CD4-positive, alpha-beta T cell treated with Interferon alpha-2 for 1 hour (primary cell): ENCODE data around the gene OPA3.

Experiments used
- DNase-seq, 2 donors: peaks; one replicate each; pipeline ENCODE4 v3.0.0-alpha.2; 2020 to 2022

Gene OPA3

GRCh38 chr19:45499196-45500180, 85.1 kb downstream of the OPA3 start:
- peak; percentile 72 to 79 for DNase-seq

DNA sequence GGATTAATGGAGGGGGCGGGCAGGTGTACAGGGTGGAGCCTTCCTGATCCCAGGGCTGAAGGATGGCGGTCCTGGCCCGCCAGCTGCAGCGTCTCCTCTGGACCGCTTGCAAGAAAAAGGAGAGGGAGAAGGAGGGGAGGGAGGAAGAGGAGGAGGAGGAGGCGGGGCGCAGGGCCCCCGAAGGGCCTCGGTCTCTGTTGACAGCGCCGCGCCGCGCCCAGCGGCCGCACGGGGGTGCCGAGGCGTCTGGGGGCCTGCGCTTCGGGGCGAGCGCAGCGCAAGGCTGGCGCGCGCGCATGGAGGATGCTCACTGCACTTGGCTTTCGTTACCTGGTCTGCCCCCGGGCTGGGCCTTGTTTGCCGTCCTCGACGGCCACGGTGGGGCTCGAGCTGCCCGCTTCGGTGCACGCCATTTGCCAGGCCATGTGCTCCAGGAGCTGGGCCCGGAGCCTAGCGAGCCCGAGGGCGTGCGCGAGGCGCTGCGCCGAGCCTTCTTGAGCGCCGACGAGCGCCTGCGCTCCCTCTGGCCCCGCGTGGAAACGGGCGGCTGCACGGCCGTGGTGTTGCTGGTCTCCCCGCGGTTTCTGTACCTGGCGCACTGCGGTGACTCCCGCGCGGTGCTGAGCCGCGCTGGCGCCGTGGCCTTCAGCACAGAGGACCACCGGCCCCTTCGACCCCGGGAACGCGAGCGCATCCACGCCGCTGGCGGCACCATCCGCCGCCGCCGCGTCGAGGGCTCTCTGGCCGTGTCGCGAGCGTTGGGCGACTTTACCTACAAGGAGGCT, 86.0 kb downstream of the OPA3 start, which contains the start of gene PPM1N:
Gene PPM1N (plus strand): TSS at position 33 of the 785 bp plus-strand sequence. CDS start 30 bp downstream, at position 63.
- peak; percentile 66 to 75 for DNase-seq

- no peak for DNase-seq
Measured at GRCh38 chr19:45497791-45498190, 86.8 kb downstream of the OPA3 start.

- peak; percentile 13 to 54 for DNase-seq
Measured at GRCh38 chr19:45496349-45496953, 88.2 kb downstream of the OPA3 start.

GRCh38 chr19:45495178-45495577, 89.4 kb downstream of the OPA3 start:
- no peak for DNase-seq

GRCh38 chr19:45494261-45494916, 90.2 kb downstream of the OPA3 start:
- DNase-seq = no peak

- no peak for DNase-seq
Measured at GRCh38 chr19:45492627-45493470, 91.8 kb downstream of the OPA3 start.

DNA sequence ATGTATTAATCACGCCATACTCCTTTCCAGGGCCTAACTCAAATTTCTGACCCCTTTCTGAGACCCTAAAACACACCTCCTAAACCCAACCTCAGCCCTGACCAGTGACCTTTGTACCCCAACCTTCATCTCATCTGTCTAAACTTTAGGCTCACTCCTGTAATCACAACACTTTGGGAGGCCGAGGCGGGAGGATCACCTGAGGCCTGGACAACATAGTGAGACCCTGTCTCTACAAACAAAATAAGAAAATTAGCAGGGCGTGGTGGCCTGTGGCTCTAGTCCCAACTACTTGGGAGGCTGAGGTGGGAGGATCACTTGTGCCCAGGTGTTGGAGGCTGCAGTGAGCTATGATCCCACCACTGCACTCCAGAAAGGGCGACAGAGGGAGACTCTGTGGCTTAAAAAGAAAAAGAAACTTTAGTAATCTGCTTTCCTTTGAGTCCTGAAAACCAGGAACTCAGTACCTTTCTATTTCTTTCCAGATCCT, 92.4 kb downstream of the OPA3 start:
- DNase-seq = no peak

- no peak for DNase-seq
Measured at GRCh38 chr19:45489216-45489855, 95.3 kb downstream of the OPA3 start.

DNA sequence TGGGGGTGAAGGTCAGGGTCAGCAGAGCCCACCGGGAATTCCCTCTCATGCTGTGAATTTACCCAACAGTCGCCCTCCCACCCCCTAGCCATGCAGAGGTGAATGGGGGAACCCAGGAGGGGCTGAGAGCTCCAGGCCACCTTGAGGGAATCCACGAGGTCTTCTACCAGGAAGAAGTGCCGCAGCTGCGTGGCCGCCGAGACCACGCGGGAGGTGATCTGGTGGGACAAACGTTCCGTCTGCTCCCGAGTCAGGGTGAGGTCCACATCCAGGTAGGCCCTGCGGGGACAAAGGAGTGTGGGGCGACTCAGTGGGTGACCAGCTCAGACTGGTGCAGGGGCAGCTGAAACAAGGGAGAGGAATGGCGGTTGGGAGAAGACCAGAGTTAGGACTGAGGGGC, 95.9 kb downstream of the OPA3 start:
- DNase-seq = no peak

- DNase-seq = peak; percentile 96 to 97
Measured at GRCh38 chr19:45485305-45486077, 99.1 kb downstream of the OPA3 start.

DNA sequence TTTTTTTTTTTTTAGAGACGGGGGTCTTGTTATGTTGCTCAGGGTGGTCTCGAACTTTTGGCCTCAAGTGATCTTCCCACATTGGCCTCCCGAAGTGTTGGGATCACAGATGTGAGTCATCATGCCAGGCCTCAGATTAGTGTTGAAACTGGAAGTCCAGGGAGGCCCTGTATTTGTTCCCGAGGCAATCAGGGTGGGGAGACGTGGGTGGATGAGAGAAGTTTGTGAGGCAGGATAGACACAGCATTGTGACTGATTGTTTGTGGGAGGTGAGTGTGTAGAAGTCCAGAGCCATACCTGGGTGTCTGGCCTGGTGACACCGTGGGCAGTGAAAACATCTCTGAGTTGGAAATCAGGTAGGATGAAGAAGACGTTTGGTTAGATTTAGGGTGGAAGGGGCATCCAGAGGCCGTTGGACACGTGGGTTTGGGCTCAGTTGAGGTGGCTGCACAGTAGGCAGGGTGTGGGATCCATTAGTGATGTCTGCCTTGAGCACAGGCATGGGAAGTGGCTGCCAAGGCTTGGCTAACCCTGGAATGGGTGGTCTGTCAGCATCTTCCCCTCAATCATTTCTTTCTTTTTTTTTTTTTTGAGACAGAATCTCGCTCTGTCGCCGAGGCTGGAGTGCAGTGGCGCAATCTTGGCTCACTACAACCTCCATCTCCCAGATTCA, 100.2 kb downstream of the OPA3 start:
- DNase-seq = no peak

GRCh38 chr19:45483033-45483432, 101.6 kb downstream of the OPA3 start:
- DNase-seq = no peak

GRCh38 chr19:45478454-45479238, 106.0 kb downstream of the OPA3 start:
- peak; percentile 90 to 94 for DNase-seq

DNA sequence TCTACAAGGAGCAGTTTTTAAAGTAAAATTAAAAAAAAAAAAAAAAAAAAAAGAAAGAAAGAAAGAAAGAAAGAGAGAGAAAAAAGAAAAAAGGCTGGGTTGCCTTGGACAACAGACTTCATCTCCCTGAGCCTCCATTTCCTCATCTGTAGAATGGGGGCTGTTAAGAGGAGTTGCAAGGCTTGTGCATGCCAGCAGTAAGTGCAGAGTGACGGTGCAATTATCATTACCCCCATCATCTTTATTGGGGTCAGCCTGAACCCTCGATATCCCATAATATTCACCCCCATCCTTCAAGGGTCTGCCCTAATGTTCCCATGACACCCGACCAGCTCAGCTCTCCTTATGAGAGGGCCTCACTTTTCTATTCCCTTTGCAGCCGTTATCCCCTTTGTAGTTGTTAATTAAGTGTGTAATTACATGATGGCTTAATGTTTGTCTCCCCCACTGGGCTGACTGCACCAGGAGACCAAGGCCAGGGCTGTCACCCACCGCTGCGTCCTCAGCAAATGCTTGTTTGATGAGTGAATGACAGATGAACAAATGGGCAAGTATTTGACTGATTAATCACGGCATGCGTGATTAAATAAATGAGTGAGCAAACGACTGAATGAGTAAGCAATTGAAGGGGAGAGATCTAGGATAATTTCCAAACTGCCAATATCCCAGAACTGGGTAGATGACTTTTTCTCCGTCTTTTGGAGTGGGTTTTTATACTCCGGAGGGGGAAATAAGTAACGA, 106.7 kb downstream of the OPA3 start:
- peak; percentile 28 to 73 for DNase-seq
